Upper lobe of right lung (tissue), 1 donor: ENCODE results near the gene CDC73. TPM values are rescaled to one million over a fixed set of nuclear protein-coding genes. Genes with fewer than 3 reads are reported as not detected.

Experiments
- ATAC-seq: fragments of 200-7000 bp; cut with Tn5 transposase; one replicate; pipeline ENCODE4 v1.9.1; 2020; ENCODE audit warnings: mild to moderate bottlenecking, moderate library complexity
- DNase-seq: peaks from one replicate; pipeline ENCODE4 v3.0.0-alpha.2; 2020
- H3K27ac ChIP-seq: fragments of 200-600 bp; one replicate; pipeline ENCODE4 v1.8.0; 2022
- H3K27me3 ChIP-seq: fragments of 200-600 bp; one replicate; pipeline ENCODE4 v1.8.0; 2022; ENCODE audit warnings: mild to moderate bottlenecking
- H3K36me3 ChIP-seq: fragments of 200-600 bp; one replicate; pipeline ENCODE4 v1.8.0; 2022
- H3K4me1 ChIP-seq: fragments of 200-600 bp; one replicate; pipeline ENCODE4 v1.8.0; 2022
- H3K4me3 ChIP-seq: fragments of 200-600 bp; one replicate; pipeline ENCODE4 v1.8.0; 2022; ENCODE audit warnings: mild to moderate bottlenecking
- H3K9me3 ChIP-seq: fragments of 200-600 bp; one replicate; pipeline ENCODE4 v1.8.0; 2022
- intact Hi-C: fragments of 100-400 bp; cut with DNase I; formaldehyde crosslinking; loops from one replicate; pipeline ENCODE4 v1.11.0; 2022
- total RNA-seq: library from RNA; stranded (reverse); fragmentation: NEBNext Ultra II Directional; extraction: Animal tissue kit (Norgen Biotek cat#: 25700); gene quantifications from one replicate; pipeline ENCODE4 v1.2.1, GENCODE V29; 2021
- TF ChIP-seq, protein P1 (sequence below): fragments of 200-600 bp; IDR thresholded peaks from one replicate; pipeline ENCODE4 v1.8.0; 2022; ENCODE audit warnings: antibody characterized with exemption
- donor health status: DM: no; HTN: yes; CAD: no; lungs with severe emphysema.

CDC73 gene
- total RNA-seq, 1 donor from 2014 or later: 72.6 TPM

DNA sequence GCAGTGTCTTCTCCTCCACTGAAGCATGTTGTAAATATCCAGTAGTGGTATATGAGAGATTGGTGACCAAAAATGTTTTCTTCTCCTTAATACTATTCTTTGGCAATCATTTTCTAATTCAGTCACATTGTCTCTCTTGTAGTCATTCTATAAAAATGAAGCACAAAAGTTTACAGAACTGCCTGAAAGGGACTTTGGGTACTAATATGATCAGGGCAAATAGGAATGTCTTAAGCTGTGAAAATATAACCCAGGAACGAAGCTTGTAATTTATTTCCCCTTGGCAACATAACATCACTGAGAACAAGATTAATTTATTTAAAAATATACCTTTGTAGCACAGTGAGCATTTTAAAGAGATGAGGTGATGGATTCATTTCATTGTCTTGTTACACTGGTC lies 59.7 kb downstream of the CDC73 start:
- TF ChIP-seq, protein P1, sequence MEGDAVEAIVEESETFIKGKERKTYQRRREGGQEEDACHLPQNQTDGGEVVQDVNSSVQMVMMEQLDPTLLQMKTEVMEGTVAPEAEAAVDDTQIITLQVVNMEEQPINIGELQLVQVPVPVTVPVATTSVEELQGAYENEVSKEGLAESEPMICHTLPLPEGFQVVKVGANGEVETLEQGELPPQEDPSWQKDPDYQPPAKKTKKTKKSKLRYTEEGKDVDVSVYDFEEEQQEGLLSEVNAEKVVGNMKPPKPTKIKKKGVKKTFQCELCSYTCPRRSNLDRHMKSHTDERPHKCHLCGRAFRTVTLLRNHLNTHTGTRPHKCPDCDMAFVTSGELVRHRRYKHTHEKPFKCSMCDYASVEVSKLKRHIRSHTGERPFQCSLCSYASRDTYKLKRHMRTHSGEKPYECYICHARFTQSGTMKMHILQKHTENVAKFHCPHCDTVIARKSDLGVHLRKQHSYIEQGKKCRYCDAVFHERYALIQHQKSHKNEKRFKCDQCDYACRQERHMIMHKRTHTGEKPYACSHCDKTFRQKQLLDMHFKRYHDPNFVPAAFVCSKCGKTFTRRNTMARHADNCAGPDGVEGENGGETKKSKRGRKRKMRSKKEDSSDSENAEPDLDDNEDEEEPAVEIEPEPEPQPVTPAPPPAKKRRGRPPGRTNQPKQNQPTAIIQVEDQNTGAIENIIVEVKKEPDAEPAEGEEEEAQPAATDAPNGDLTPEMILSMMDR: no peak
- no peaks in the 10 kb centered on the region for H3K27me3 ChIP-seq
- no peaks in the 10 kb centered on the region for H3K36me3 ChIP-seq
- H3K4me1 ChIP-seq: peaks cover 2% of the 10 kb centered on the region
- no peaks in the 10 kb centered on the region for H3K9me3 ChIP-seq
- ATAC-seq (no peak), DNase-seq (no peak)
- no peak overlapping the region for H3K4me3 ChIP-seq
- intact Hi-C loops: no loop called here
- H3K27ac ChIP-seq: no peak overlapping the region

DNA sequence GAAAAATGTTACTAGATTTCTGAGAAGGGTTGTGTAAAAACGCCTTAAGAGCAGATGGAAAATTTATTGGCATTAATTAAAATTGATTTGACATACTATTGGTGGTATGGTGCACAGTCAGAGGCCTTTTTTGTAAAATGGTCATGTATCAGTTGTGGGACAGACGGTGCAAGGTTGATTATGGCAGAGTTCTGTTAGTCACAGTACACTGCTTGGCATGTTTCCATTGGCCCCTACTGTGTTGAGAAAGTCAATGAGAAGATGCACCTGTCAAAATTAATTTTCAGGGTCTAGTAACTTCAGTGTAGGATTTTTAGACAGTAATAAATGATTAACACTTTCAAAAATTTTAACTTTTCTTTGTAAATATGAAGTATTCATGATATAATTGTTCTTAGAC lies 60.2 kb downstream of the CDC73 start:
- intact Hi-C loops: no loop called here
- TF ChIP-seq, protein P1: no peak
- ATAC-seq (no peak), DNase-seq (no peak)
- Histone ChIP-seq H3K27me3 (no peaks in the 10 kb centered on the region), H3K9me3 (no peaks in the 10 kb centered on the region), H3K4me1 (peaks cover 6% of the 10 kb centered on the region), H3K27ac (no peak overlapping the region), H3K4me3 (no peak overlapping the region), H3K36me3 (no peaks in the 10 kb centered on the region)

DNA sequence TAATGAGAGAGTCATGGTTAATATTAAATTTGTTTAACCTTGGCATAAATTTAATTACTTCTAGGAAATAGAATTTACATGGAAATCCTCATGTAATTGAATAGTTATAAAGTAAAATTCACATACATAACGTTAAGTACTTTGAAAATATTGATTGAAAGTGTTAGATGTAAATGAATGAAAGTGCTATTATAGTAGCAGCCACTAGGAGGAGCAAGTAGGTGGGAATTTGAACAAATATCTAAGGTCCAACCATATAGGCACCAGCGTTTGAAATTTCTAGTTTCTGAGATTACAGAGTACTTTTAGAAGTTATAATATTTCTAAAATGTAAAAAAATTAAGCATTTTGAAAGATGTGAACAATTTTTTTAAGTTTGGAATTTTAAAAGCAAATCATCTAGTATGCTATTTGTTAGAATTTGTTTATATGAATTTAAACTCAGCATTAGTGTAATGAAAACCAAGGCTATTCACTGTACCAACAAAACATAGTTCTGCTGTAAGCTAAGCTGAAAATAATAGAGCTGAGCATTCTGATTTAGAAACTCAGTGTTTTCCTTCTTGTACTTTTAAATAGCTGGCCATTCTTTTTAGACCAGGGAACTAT lies 61.3 kb downstream of the CDC73 start:
- TF ChIP-seq, protein P1: peak; percentile 91
- H3K4me1 ChIP-seq: peaks cover 18% of the 10 kb centered on the region
- H3K27me3 ChIP-seq: no peaks in the 10 kb centered on the region
- H3K4me3 ChIP-seq: peak overlapping the region; percentile 45
- intact Hi-C loops: no loop called here
- DNase-seq (no peak), ATAC-seq (peak; percentile 78)
- no peak overlapping the region for H3K27ac ChIP-seq
- no peaks in the 10 kb centered on the region for H3K9me3 ChIP-seq
- H3K36me3 ChIP-seq: no peaks in the 10 kb centered on the region

DNA sequence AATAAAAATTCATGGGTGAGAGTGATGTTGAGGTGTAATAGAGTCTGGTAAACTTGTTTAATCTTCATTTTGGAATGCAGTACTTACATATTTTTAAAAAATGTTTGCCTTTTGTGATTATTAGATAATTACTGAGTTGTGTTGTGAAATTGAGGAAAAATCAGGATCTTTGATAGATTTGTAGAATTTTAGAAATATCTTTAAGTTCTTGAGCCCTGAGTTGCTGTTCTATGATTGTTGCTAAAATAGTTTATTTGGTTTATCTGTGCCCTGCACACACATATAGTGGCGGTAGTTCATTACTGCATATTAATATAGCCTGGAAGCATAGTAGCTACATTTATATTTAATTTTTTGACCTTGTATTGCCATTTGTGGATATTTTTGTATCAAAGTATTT lies 62.9 kb downstream of the CDC73 start:
- peak overlapping the region; percentile 45 for H3K4me3 ChIP-seq
- intact Hi-C loops: no loop called here
- H3K27ac ChIP-seq: peak overlapping the region; percentile 0

DNA sequence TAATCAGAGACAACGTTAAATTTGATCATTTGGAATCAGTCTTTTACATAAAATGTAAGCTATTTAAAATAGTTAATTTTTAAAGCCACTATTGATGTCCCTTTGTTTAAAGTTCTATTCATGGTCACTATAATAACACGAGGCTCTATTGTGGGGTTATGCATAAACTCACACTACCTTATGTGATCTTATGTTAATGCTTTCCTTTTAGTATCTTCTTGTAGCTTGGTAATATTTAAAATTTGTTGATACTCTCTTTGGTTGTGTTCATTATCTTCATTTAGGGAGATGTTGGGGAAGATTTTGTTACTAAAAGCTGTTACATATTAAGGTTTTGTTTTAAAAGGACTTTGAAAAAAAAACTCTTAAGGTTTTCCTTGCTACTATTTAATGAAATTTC lies 63.4 kb downstream of the CDC73 start:
- DNase-seq: no peak
- H3K27ac ChIP-seq: peak overlapping the region; percentile 13
- no peaks in the 10 kb centered on the region for H3K36me3 ChIP-seq
- TF ChIP-seq, protein P1: no peak
- peak overlapping the region; percentile 45 for H3K4me3 ChIP-seq
- peaks cover 28% of the 10 kb centered on the region for H3K4me1 ChIP-seq
- H3K27me3 ChIP-seq: no peaks in the 10 kb centered on the region
- intact Hi-C loops: no loop called here
- H3K9me3 ChIP-seq: no peaks in the 10 kb centered on the region
- ATAC-seq: no peak

More for the DNA sequence above, 62.9 kb downstream of the CDC73 start:
- Histone ChIP-seq H3K36me3 (no peaks in the 10 kb centered on the region), H3K27me3 (no peaks in the 10 kb centered on the region), H3K4me1 (peaks cover 26% of the 10 kb centered on the region), H3K9me3 (no peaks in the 10 kb centered on the region)
- no peak for DNase-seq
- TF ChIP-seq, protein P1: no peak
- no peak for ATAC-seq
